GM19240 (cell line): ENCODE results near the gene MDFI.
"Not testable (repeated sequence)": the region's sequence is repeated elsewhere in the genome, so short reads cannot be mapped to it uniquely, and the experiment has no call there.

ENCODE experiments used
- DNase-seq: peaks from one replicate; pipeline ENCODE4 v3.0.0; 2011; ENCODE audit warnings: low spot score; ENCODE audit not compliant: insufficient read length

MDFI gene

GRCh38 chr6:41602864-41603608 lies 35.2 kb upstream of the MDFI start:
- peak; percentile 92 for DNase-seq

DNA sequence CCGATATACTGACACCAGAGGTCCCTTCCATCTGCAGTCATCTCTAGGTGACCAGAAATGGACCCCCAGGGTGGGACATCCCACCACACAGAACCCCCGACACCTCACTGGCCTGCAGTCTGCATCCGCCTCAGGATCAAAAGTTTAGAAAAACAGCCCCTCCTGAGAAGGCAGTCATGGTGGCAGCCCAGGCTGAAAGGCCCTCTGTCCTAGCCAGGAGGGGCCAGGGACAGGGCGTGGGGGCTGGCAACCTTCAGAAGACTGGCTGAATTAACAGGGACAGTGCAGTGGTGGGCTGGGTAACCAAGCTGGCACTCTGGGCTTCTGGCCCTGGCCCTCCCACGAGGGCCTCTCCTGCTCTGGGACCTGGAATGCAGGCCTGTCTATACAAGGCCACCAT lies 34.3 kb upstream of the MDFI start:
- no peak for DNase-seq

DNA sequence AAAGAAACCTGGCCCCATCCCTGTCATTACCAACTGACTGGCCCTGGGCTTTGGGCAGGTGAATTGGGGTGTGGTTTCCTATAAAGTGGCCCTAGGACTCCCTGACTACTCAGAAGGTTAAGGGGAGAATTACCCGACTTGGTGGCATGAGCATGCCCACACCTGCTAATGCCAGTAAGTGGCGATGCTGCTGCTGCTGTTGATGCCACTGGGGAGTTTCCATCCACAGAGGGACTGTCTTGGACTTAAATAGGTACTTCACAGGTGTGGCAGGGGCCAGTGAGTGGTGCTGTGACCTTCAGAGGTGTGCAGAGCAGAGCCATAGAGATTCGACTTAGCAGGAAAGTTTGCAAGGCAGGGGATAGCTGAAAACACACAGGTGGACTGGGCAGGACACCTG lies 32.6 kb upstream of the MDFI start:
- DNase-seq = no peak

- DNase-seq = no peak
Observed at GRCh38 chr6:41607036-41607435, 31.2 kb upstream of the MDFI start.

DNA sequence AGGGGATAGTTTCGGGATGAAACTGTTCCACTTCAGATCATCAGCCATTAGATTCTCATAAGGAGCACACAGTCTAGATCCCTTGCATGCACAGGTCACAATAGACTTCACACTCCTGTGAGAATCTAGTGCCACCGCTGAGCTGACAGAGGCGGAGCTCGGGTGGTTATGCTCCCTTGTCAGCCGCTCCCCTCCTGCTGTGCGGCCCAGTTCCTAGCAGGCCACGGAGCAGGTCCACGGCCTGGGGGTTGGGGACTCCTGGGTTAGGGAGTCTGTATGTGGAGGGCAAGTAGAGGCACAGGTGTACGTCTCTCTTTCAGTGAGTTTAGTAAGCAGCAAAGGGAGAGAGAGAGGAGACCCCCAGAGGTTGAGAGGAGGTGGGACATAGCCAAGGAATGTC lies 30.5 kb upstream of the MDFI start:
- DNase-seq = no peak

DNA sequence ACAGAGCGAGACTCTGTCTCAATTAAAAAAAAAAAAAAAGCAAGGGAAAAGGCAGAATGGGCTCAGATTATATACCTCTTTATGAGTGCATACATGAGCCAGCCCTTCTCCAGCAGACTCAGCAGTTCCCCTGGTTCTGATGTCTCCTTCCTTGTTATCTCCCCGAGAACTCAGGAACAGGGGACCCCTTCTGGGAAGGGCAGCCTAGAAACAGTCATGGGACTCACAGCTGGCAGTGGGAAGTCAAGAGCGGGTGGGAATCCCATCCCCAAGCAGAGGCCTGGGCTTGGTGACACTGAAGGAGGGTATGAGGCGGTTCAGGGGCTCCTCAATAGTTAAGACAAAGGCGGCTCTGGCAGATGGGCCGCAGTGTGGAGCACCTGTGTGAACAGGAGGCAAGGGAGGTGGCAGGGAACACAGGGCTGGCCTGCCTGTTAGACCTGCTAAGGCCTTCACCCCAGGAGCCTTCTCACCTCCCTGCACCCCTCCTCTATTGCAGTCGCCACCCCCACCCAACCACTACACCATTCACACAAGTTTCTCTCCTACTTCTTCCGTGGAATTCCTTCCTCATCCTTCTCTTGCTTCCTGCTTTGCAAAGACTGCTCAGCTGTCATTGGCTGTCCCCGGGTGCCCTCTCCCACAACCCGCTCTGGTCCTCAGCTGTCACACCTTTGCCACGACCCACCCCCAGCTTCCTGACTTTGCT lies 29.7 kb upstream of the MDFI start:
- no peak for DNase-seq

DNA sequence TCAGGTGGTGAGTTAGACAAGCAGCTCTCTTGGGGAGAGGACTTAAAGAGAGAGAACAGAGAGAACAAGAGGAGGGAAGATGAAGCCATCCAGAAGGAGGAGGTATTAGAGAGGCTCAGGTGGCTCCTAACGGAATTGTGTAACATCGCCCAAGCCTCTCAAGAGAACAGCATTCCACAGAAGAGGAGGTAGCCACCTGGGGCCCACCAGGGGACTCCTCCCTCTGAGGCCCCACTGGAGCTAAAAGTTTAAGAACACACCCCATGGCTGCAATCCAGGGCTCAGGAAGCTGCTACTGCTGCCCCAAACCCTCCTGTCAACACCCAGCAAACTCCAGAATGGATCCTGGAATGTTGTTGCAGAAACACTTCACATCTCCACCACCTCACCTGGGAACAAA lies 23.6 kb upstream of the MDFI start:
- DNase-seq = no peak

DNA sequence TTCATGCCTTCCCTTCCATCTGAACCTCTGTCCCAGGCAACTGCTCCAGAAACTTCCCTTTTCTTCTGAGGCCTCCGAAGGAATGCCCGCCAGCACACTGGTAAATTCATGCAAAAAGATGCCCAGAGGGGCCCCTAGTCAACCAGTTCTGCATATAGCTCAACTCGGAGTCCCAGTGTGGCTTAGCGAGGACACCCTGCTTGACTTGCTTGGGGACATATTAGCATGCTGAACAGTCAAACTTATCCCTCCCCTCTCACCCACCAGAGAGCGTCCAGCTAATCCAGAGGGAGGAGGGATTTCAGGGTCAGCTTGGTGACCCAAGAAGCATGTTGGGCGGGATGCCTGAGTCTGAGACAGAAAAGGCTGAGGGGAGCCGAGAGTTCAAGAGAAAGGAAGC lies 23.0 kb upstream of the MDFI start:
- DNase-seq = no peak

DNA sequence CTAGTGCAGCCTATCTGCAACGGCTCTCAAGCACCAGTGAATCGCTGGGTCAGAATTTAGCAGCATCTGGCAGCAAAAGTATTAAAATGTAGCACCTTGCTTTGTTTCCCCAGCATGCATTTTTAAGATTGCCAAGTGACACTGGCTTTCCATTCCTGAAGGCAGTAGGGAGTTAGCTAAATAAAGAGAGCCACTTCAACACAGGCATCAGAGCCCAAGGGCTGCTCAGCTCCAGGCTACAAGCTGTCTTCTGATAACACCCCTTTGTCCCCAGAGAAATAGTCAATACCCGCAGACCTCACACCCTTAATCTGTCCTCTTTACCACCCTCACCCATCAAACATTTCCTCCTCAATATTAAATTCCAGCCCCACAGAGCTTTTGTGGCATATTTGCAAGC lies 19.7 kb upstream of the MDFI start:
- DNase-seq = no peak

DNA sequence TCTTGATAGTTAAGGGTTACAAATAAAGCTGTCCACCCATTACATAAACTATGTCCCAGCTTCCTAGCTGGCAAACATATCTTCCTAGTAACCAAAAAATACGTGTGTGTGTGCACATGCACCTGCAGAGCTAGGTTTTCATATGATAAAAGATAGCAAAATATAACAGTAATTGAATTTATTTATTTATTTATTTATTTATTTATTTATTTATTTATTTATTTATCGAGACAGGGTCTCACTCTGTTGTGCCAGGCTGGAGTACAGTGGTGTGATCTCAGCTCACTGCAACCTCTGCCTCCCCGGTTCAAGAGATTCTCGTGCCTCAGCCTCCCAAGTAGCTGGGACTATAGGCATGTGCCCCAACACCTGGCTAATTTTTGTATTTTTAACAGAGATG lies 19.1 kb upstream of the MDFI start:
- not testable (repeated sequence) for DNase-seq

DNA sequence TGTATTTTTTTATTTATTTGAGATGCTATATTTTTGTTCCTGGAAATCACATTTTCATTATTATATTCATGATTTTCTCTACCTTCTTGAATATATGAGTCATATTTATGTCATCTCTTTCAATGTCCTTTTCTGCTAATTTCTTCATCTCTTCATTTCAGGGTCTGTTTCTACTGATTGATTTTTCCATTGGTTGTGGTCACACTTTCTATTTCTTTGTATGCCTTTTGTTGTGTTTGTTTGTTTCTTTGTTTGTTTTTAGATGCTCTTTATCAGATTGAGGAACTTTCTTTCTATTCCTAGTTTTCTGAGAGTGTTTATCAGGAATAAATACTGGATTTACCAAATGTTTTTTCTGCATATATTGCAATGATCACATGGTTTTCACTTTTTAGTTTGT lies 16.9 kb upstream of the MDFI start:
- DNase-seq = no peak

GRCh38 chr6:41621802-41622201 lies 16.5 kb upstream of the MDFI start:
- DNase-seq = no peak

DNA sequence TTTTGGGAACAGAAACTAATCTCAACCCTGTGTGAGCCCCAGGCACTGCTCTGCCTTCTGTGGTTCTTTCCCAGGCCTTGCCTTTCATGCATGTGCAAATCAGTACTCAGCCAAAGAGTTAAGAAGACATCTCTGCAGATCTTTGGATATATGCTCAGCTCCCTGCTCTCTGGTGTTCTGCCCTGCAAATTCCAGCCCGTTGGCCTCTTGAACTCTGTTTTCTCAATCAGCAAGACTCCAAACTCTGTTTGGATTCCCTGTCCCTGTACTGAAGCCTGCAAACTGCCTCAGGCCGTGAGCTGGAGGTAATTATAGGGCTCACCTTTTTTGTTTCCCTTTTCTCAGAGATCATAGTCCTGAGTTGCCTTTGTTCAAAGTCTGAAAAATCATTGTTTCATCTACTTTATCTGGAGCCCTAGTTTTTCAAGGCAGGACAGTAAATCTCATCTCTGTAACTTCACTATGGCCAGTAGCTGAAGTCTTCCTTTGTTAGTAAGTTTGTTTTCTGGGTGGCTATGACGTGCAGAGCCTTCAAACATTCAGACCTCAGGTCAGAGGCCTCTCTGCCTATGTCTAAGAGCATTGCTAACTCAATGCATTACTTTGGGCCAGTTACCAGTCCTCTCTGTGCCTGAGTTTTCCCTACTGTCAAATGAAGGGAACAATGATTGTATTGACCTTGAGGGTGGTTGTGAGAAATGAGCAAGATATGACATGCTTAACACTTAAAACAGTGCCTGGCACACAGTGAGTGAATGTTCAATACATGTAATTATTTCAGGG lies 15.9 kb upstream of the MDFI start:
- no peak for DNase-seq

- DNase-seq = no peak
Observed at GRCh38 chr6:41623330-41623729, 14.9 kb upstream of the MDFI start.

DNA sequence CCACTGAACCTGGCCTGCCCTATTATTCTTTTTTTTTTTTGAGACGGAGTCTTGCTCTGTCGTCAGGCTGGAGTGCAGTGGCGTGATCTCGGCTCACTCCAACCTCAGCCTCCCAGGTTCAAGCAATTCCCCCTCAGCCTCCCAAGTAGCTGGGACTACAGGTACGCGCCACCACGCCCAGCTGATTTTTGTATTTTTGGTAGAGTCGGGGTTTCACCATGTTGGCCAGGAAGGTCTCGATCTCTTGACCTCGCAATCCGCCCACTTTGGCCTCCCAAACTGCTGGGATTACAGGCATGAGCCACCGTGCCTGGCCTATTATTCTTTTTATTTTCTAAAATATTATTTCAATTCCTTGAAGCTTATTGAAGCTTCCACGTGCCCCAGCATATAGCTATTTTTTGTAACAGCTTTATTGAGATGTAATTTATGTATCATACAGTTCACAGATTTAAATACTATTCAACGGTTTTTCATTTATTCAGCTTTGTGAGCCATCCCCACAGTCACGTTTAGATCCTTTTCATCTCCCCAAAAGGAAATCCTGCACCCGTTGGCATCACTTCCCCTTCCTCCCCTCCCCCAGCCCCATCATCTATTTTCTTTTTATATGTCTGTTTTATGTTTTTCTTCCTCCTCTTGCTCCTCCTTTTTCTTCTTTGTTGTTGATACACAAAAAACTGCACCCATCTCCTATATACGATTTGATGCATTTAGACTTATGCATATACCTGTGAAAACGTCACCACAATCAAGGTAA lies 13.5 kb upstream of the MDFI start:
- no peak for DNase-seq

GRCh38 chr6:41625442-41625841 lies 12.8 kb upstream of the MDFI start:
- no peak for DNase-seq

- DNase-seq = no peak
Observed at GRCh38 chr6:41626022-41626421, 12.2 kb upstream of the MDFI start.

GRCh38 chr6:41626917-41627316 lies 11.4 kb upstream of the MDFI start:
- no peak for DNase-seq

- DNase-seq = no peak
Observed at GRCh38 chr6:41629128-41629527, 9.1 kb upstream of the MDFI start.

GRCh38 chr6:41630069-41630468 lies 8.2 kb upstream of the MDFI start:
- no peak for DNase-seq

DNA sequence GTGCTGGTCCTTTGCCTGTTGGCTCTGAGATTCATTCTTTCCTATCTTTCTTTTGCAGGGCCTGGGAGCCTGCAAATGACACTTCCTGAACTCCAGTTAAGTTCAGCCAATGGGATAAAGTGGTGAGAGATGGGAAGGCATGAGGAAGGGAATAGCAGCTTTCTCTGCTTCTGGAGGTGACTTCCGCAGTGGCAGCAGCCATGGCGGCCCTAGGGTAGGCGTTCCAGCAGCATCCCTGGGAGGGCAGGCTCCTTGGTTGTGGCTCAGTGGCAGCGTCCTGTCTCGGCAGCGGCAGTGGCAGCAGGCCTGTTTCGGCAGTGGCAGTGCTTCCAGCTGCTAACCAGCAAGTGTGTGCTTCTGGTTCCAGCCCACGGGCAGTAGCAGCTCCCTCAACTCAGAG lies 7.3 kb upstream of the MDFI start:
- no peak for DNase-seq
